GM12891 (cell line): Measurements from ENCODE around the gene ARPC5.

Source experiments
- PAX5 ChIP-seq: IDR thresholded peaks from 2 replicates; pipeline ENCODE4 v1.6.1; 2011; ENCODE audit warnings: low read length, moderate library complexity, mild to moderate bottlenecking; ENCODE audit not compliant: insufficient read depth, severe bottlenecking
- POLR2A ChIP-seq: IDR thresholded peaks from 2 replicates; pipeline ENCODE4 v1.6.1; 2011; ENCODE audit warnings: low read depth, low read length, control low read depth
- POLR2AphosphoS5 ChIP-seq: IDR thresholded peaks from 2 replicates; pipeline ENCODE4 v1.6.1; 2011; ENCODE audit warnings: low read depth, low read length, control low read depth
- POU2F2 ChIP-seq: IDR thresholded peaks from 2 replicates; pipeline ENCODE4 v1.6.1; 2011; ENCODE audit warnings: low read depth, mild to moderate bottlenecking, control low read depth, low read length, moderate library complexity
- SPI1 ChIP-seq: IDR thresholded peaks from 2 replicates; pipeline ENCODE4 v1.6.1; 2011; ENCODE audit warnings: low read depth, low read length, control low read depth
- TAF1 ChIP-seq: IDR thresholded peaks from 2 replicates; pipeline ENCODE4 v1.6.1; 2011; ENCODE audit warnings: low read depth, low read length, control low read depth

DNA sequence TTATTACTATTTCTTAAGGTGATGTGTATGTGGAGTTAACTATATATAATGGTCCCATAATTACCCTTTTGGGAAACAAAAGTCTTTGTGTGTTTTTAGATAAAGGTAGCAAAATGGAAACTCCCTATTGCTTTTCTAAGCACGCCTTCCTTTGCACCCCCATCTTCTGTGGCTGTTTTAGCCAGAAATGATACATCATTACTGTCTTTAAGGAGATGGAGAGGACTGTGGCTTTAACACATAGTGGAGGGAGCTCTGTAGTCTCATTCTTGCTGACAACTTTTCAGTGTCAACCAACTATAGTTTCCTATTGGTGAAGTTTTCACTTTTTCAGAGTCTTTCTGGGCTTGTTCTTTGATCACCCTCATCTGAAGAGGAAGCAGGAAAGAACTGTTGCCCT, 16.5 kb upstream of the ARPC5 start:
- no peak for TF ChIP-seq POLR2AphosphoS5
- no peak for TF ChIP-seq POLR2A
- TF ChIP-seq TAF1, result no peak
- no peak for TF ChIP-seq SPI1
- TF ChIP-seq POU2F2, result no peak
- no peak for TF ChIP-seq PAX5
